ENCODE measurements around the gene IL10RA. TPM values are rescaled to one million over a fixed set of nuclear protein-coding genes. Genes with fewer than 3 reads are reported as not detected.

The IL10RA gene
- polyA plus RNA-seq (2013, experiment 1 of 2) = 0.06 TPM
- polyA plus RNA-seq (2013, experiment 2 of 2) = 0.06 TPM

- H3K4me3 ChIP-seq (ENCODE audit: low read length in 2 of 2) = peak within 1 kb of the TSS; percentile 47 to 81
- H3K79me1 ChIP-seq (ENCODE audit: low read depth, low read length) = no peaks in the 10 kb centered on the region
- no peak within 1 kb of the TSS for H3K27ac ChIP-seq (replicated peaks; ENCODE audit: low read length)
- H2AFZ ChIP-seq (ENCODE audit: low read length) = peak within 1 kb of the TSS; percentile 99
- H4K8ac ChIP-seq (ENCODE audit: low read depth, low read length) = peak within 1 kb of the TSS; percentile 92
- H3K27me3 ChIP-seq (ENCODE audit: control insufficient read depth in 3 of 3, insufficient read depth in 3 of 3, low read depth in 1 of 3, low read length in 3 of 3) = peaks cover 0 to 55% (median 22%) of the 10 kb centered on the region in 3 experiments
- WGBS, 2 donors (ENCODE audit: extremely low coverage in 2 of 2, insufficient read length in 2 of 2, insufficient replicate concordance in 1 of 2) = no CpG with 5 or more reads among the region's 71 CpGs
- peak within 1 kb of the TSS; percentile 79 for H3K4me2 ChIP-seq (ENCODE audit: insufficient read depth, low read length, poor library complexity, severe bottlenecking)
- peak within 1 kb of the TSS; percentile 97 for H3K18ac ChIP-seq (ENCODE audit: low read length)
- peak within 1 kb of the TSS; percentile 92 for H3K9ac ChIP-seq (ENCODE audit: low read depth, low read length, poor library complexity)
- H3K23ac ChIP-seq (ENCODE audit: low read depth, low read length, poor library complexity) = peak within 1 kb of the TSS; percentile 90
- peak within 1 kb of the TSS; percentile 86 for H2BK15ac ChIP-seq (ENCODE audit: low read length)
- H3K9me3 ChIP-seq (replicated peaks in 1 of 2; ENCODE audit: control insufficient read depth in 2 of 2, insufficient read depth in 1 of 2, low read depth in 1 of 2, low read length in 2 of 2) = no peaks in the 10 kb centered on the region
- peak within 1 kb of the TSS; percentile 43 for H3K4ac ChIP-seq (ENCODE audit: low read length)
- no peak within 1 kb of the TSS for H2BK5ac ChIP-seq (ENCODE audit: low read length)
- DNase-seq (ENCODE audit: low spot score) = peak; percentile 86
- peaks cover 1 to 3% of the 10 kb centered on the region in 2 donors for H3K4me1 ChIP-seq (ENCODE audit: control insufficient read depth in 2 of 2, insufficient read depth in 1 of 2, low read depth in 1 of 2, low read length in 2 of 2)
- peak within 1 kb of the TSS; percentile 94 for H2BK120ac ChIP-seq (ENCODE audit: low read depth, low read length)
- no peak within 1 kb of the TSS for H2AK5ac ChIP-seq (ENCODE audit: low read depth, low read length)
- H4K91ac ChIP-seq (ENCODE audit: low read depth, low read length, poor library complexity) = peak within 1 kb of the TSS; percentile 68
- H2BK12ac ChIP-seq (ENCODE audit: low read length) = peak within 1 kb of the TSS; percentile 78
- H3K14ac ChIP-seq (ENCODE audit: low read length) = peak within 1 kb of the TSS; percentile 74
- no peaks in the 10 kb centered on the region for H3K36me3 ChIP-seq (replicated peaks in 1 of 2; ENCODE audit: control insufficient read depth in 2 of 2, insufficient read depth in 2 of 2, low read length in 2 of 2)
These were observed at the start of gene IL10RA for GRCh38 chr11:117985953-117986887. Gene IL10RA (plus strand): TSS chr11:117986394. CDS start chr11:117986468, 74 bp downstream.

GRCh38 chr11:117936973-117937372 lies 49.2 kb upstream of the IL10RA start:
- Histone ChIP-seq H3K18ac (ENCODE audit: low read length) (no peak overlapping the region), H3K4me3 (ENCODE audit: low read length in 2 of 2) (no peak overlapping the region), H3K4me2 (ENCODE audit: insufficient read depth, low read length, poor library complexity, severe bottlenecking) (no peak overlapping the region), H4K91ac (ENCODE audit: low read depth, low read length, poor library complexity) (no peak overlapping the region), H3K4me1 (ENCODE audit: control insufficient read depth in 2 of 2, insufficient read depth in 1 of 2, low read depth in 1 of 2, low read length in 2 of 2) (no peaks in the 10 kb centered on the region), H2AFZ (ENCODE audit: low read length) (no peak overlapping the region), H3K4ac (ENCODE audit: low read length) (no peak overlapping the region), H3K9ac (ENCODE audit: low read depth, low read length, poor library complexity) (no peak overlapping the region), H3K14ac (ENCODE audit: low read length) (no peak overlapping the region), H3K27ac (replicated peaks; ENCODE audit: low read length) (no peak overlapping the region), H2BK5ac (ENCODE audit: low read length) (no peak overlapping the region), H3K23ac (ENCODE audit: low read depth, low read length, poor library complexity) (no peak overlapping the region), H4K8ac (ENCODE audit: low read depth, low read length) (no peak overlapping the region), H2BK12ac (ENCODE audit: low read length) (no peak overlapping the region), H3K79me1 (ENCODE audit: low read depth, low read length) (no peaks in the 10 kb centered on the region), H3K27me3 (ENCODE audit: control insufficient read depth in 3 of 3, insufficient read depth in 3 of 3, low read depth in 1 of 3, low read length in 3 of 3) (peaks cover 0 to 20% (median 0%) of the 10 kb centered on the region in 3 experiments), H2BK120ac (ENCODE audit: low read depth, low read length) (no peak overlapping the region), H3K36me3 (replicated peaks in 1 of 2; ENCODE audit: control insufficient read depth in 2 of 2, insufficient read depth in 2 of 2, low read length in 2 of 2) (no peaks in the 10 kb centered on the region), H3K9me3 (replicated peaks in 1 of 2; ENCODE audit: control insufficient read depth in 2 of 2, insufficient read depth in 1 of 2, low read depth in 1 of 2, low read length in 2 of 2) (no peaks in the 10 kb centered on the region), H2AK5ac (ENCODE audit: low read depth, low read length) (no peak overlapping the region), H2BK15ac (ENCODE audit: low read length) (no peak overlapping the region)
- no CpG with 5 or more reads among the region's 6 CpGs for WGBS, 2 donors (ENCODE audit: extremely low coverage in 2 of 2, insufficient read length in 2 of 2, insufficient replicate concordance in 1 of 2)
- DNase-seq (ENCODE audit: low spot score) = no peak

DNA sequence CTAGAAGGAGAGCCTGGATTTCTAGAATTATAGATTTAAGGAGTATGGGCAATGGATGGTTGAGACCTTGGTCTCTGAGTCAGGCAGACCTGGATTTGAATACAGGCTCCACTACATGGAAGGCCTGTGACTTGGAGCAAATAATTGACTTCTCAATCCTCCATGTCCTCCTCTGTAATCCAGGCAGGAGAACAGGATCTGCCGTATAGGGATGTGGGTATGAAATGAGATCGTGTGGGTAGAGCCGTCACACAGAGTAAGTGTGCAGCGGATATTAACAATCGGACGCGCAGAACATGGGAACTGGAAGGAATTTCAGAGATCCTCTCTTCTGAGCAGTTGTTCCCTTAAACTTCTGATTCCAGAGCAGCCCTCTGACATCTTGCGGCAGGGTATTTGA lies 45.5 kb upstream of the IL10RA start:
- no peak overlapping the region for H3K4me3 ChIP-seq (ENCODE audit: low read length in 2 of 2)
- no peak overlapping the region for H2AK5ac ChIP-seq (ENCODE audit: low read depth, low read length)
- no peaks in the 10 kb centered on the region for H3K9me3 ChIP-seq (replicated peaks in 1 of 2; ENCODE audit: control insufficient read depth in 2 of 2, insufficient read depth in 1 of 2, low read depth in 1 of 2, low read length in 2 of 2)
- no peak overlapping the region for H3K14ac ChIP-seq (ENCODE audit: low read length)
- DNase-seq (ENCODE audit: low spot score) = no peak
- H2BK12ac ChIP-seq (ENCODE audit: low read length) = no peak overlapping the region
- no peaks in the 10 kb centered on the region for H3K79me1 ChIP-seq (ENCODE audit: low read depth, low read length)
- no peak overlapping the region for H4K8ac ChIP-seq (ENCODE audit: low read depth, low read length)
- no peak overlapping the region for H3K9ac ChIP-seq (ENCODE audit: low read depth, low read length, poor library complexity)
- no peak overlapping the region for H2AFZ ChIP-seq (ENCODE audit: low read length)
- H3K36me3 ChIP-seq (replicated peaks in 1 of 2; ENCODE audit: control insufficient read depth in 2 of 2, insufficient read depth in 2 of 2, low read length in 2 of 2) = no peaks in the 10 kb centered on the region
- H3K27ac ChIP-seq (replicated peaks; ENCODE audit: low read length) = no peak overlapping the region
- no peaks in the 10 kb centered on the region for H3K4me1 ChIP-seq (ENCODE audit: control insufficient read depth in 2 of 2, insufficient read depth in 1 of 2, low read depth in 1 of 2, low read length in 2 of 2)
- no peak overlapping the region for H3K4me2 ChIP-seq (ENCODE audit: insufficient read depth, low read length, poor library complexity, severe bottlenecking)
- no CpG with 5 or more reads among the region's 8 CpGs for WGBS, 2 donors (ENCODE audit: extremely low coverage in 2 of 2, insufficient read length in 2 of 2, insufficient replicate concordance in 1 of 2)
- peaks cover 0 to 7% (median 0%) of the 10 kb centered on the region in 3 experiments for H3K27me3 ChIP-seq (ENCODE audit: control insufficient read depth in 3 of 3, insufficient read depth in 3 of 3, low read depth in 1 of 3, low read length in 3 of 3)
- no peak overlapping the region for H3K4ac ChIP-seq (ENCODE audit: low read length)
- H3K23ac ChIP-seq (ENCODE audit: low read depth, low read length, poor library complexity) = no peak overlapping the region
- no peak overlapping the region for H2BK15ac ChIP-seq (ENCODE audit: low read length)
- no peak overlapping the region for H4K91ac ChIP-seq (ENCODE audit: low read depth, low read length, poor library complexity)
- no peak overlapping the region for H3K18ac ChIP-seq (ENCODE audit: low read length)
- no peak overlapping the region for H2BK5ac ChIP-seq (ENCODE audit: low read length)
- no peak overlapping the region for H2BK120ac ChIP-seq (ENCODE audit: low read depth, low read length)

DNA sequence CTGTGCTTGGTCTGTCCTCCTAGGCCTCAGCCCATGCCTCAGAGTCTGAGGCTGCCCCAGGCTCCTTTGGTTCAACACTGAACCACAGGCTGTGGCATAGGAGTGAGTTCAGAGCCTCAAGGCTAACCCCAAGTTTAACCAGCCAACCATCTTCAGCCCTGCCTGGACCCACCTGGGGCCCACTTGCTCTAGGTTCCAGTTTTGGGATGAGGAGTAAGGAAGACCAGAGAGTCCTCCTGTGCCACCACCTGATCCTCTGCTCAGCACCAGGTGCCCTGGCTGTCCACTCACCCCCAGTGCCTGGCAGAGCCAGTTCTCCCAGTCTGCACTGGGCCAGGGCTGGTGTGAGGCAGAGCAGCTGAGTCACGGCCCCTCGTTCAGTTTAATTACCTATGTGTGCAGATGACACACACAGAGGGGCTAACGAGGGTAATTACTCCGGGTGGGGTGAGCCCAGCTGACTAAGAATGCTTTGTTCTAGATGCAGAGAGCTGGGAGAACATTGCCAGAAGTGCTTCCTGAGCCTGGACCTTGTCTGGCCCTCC lies 45.0 kb upstream of the IL10RA start:
- Histone ChIP-seq H2AK5ac (ENCODE audit: low read depth, low read length) (peak overlapping the region; percentile 27), H3K36me3 (replicated peaks in 1 of 2; ENCODE audit: control insufficient read depth in 2 of 2, insufficient read depth in 2 of 2, low read length in 2 of 2) (no peaks in the 10 kb centered on the region), H2BK120ac (ENCODE audit: low read depth, low read length) (no peak overlapping the region), H3K4me1 (ENCODE audit: control insufficient read depth in 2 of 2, insufficient read depth in 1 of 2, low read depth in 1 of 2, low read length in 2 of 2) (no peaks in the 10 kb centered on the region), H3K4me2 (ENCODE audit: insufficient read depth, low read length, poor library complexity, severe bottlenecking) (no peak overlapping the region), H3K79me1 (ENCODE audit: low read depth, low read length) (no peaks in the 10 kb centered on the region), H4K8ac (ENCODE audit: low read depth, low read length) (no peak overlapping the region), H3K4ac (ENCODE audit: low read length) (no peak overlapping the region), H3K18ac (ENCODE audit: low read length) (peak overlapping the region; percentile 6), H3K4me3 (ENCODE audit: low read length in 2 of 2) (no peak overlapping the region), H3K9ac (ENCODE audit: low read depth, low read length, poor library complexity) (no peak overlapping the region), H3K27ac (replicated peaks; ENCODE audit: low read length) (no peak overlapping the region), H2BK15ac (ENCODE audit: low read length) (no peak overlapping the region), H3K9me3 (replicated peaks in 1 of 2; ENCODE audit: control insufficient read depth in 2 of 2, insufficient read depth in 1 of 2, low read depth in 1 of 2, low read length in 2 of 2) (no peaks in the 10 kb centered on the region), H3K23ac (ENCODE audit: low read depth, low read length, poor library complexity) (peak overlapping the region; percentile 1), H4K91ac (ENCODE audit: low read depth, low read length, poor library complexity) (no peak overlapping the region), H2AFZ (ENCODE audit: low read length) (no peak overlapping the region), H2BK5ac (ENCODE audit: low read length) (no peak overlapping the region), H2BK12ac (ENCODE audit: low read length) (no peak overlapping the region), H3K14ac (ENCODE audit: low read length) (no peak overlapping the region), H3K27me3 (ENCODE audit: control insufficient read depth in 3 of 3, insufficient read depth in 3 of 3, low read depth in 1 of 3, low read length in 3 of 3) (peaks cover 0 to 7% (median 0%) of the 10 kb centered on the region in 3 experiments)
- WGBS, 2 donors (ENCODE audit: extremely low coverage in 2 of 2, insufficient read length in 2 of 2, insufficient replicate concordance in 1 of 2) = no CpG with 5 or more reads among the region's 4 CpGs
- no peak for DNase-seq (ENCODE audit: low spot score)
